Kidney epithelial cell (primary cell): ENCODE results near the gene CD160. TPM values are rescaled to one million over a fixed set of nuclear protein-coding genes. Genes with fewer than 3 reads are reported as not detected.

Source experiments
- DNase-seq: peaks from one replicate; pipeline ENCODE4 v3.0.0-alpha.2; 2010; ENCODE audit warnings: low read depth
- H3K27me3 ChIP-seq: 2 replicates; pipeline ENCODE4 v1.6.0; 2011; ENCODE audit warnings: low read length; ENCODE audit not compliant: control insufficient read depth, insufficient read depth
- H3K36me3 ChIP-seq: 2 replicates; pipeline ENCODE4 v1.5.1; 2011; ENCODE audit warnings: low read length; ENCODE audit not compliant: control insufficient read depth, insufficient read depth
- H3K4me3 ChIP-seq: 2 replicates; pipeline ENCODE4 v1.5.1; 2011; ENCODE audit warnings: low read depth, mild to moderate bottlenecking, control low read depth, low read length
- total RNA-seq: library from RNA; depleted of rRNA; stranded (reverse); fragments of >200 nt; gene quantifications from 2 replicates; pipeline ENCODE4 v1.2.3, GENCODE V29; 2015
- TF ChIP-seq, protein P1 (sequence below): IDR thresholded peaks from 2 replicates; pipeline ENCODE4 v1.5.1; 2011; ENCODE audit warnings: mild to moderate bottlenecking, moderate library complexity, low read length, control low read depth, inconsistent platforms; ENCODE audit not compliant: insufficient read depth, poor library complexity, severe bottlenecking

The CD160 gene
- total RNA-seq, 1 donor from 2014 or later, result not detected

- Histone ChIP-seq H3K36me3 (no peaks in the 10 kb centered on the region), H3K4me3 (no peak overlapping the region), H3K27me3 (no peaks in the 10 kb centered on the region)
- TF ChIP-seq, protein P1, sequence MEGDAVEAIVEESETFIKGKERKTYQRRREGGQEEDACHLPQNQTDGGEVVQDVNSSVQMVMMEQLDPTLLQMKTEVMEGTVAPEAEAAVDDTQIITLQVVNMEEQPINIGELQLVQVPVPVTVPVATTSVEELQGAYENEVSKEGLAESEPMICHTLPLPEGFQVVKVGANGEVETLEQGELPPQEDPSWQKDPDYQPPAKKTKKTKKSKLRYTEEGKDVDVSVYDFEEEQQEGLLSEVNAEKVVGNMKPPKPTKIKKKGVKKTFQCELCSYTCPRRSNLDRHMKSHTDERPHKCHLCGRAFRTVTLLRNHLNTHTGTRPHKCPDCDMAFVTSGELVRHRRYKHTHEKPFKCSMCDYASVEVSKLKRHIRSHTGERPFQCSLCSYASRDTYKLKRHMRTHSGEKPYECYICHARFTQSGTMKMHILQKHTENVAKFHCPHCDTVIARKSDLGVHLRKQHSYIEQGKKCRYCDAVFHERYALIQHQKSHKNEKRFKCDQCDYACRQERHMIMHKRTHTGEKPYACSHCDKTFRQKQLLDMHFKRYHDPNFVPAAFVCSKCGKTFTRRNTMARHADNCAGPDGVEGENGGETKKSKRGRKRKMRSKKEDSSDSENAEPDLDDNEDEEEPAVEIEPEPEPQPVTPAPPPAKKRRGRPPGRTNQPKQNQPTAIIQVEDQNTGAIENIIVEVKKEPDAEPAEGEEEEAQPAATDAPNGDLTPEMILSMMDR, result no peak
- DNase-seq, result no peak
Observed at GRCh38 chr1:145689922-145690321, 29.4 kb upstream of the CD160 start.

- Histone ChIP-seq H3K36me3 (no peaks in the 10 kb centered on the region), H3K27me3 (no peaks in the 10 kb centered on the region), H3K4me3 (no peak overlapping the region)
- no peak for DNase-seq
- TF ChIP-seq, protein P1, result no peak
Observed at GRCh38 chr1:145690587-145691558, 28.4 kb upstream of the CD160 start.

- no peak for DNase-seq
- no peak overlapping the region for H3K4me3 ChIP-seq
- TF ChIP-seq, protein P1, result no peak
- H3K36me3 ChIP-seq, result no peaks in the 10 kb centered on the region
- H3K27me3 ChIP-seq, result no peaks in the 10 kb centered on the region
Observed at GRCh38 chr1:145692785-145693443, 26.4 kb upstream of the CD160 start.

DNA sequence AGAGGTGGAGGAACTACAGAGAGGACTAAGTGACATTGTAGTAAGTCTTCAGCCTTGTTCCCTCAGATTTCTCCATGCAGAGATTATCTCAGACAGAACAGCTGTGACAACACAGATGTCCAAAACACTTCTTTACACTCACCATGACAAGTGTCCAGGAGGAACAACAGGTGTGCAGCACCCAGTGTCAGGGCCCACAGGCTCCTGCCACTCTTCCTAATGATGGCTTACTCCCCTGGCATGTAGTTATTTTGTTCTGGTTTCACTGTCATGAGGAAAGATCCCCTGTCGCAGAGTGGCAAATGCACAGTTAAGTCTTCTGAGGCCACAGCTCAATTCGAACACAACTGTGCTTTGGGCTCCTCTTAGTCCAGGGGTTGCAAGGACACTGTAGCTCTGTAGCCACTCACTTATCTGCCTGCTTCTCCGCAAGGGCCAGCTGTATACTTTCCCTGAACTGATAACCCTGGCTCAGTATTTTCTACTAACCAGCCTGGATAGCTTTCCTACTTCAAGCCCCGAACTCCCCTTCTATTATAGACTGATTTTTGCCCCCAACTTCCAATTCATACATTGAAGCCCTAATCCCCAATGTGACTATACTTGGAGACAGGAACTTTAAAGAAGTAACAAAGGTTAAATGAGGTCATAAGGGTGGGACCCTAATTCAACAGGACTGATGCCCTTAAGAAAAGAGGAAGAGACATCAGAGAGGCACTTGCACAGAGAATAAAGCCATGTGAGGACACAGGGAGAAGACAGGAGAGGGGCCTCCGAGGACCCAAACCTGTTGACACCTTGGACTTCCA lies 23.3 kb upstream of the CD160 start:
- H3K36me3 ChIP-seq, result no peaks in the 10 kb centered on the region
- no peaks in the 10 kb centered on the region for H3K27me3 ChIP-seq
- TF ChIP-seq, protein P1, result no peak
- no peak for DNase-seq
- no peak overlapping the region for H3K4me3 ChIP-seq

- H3K27me3 ChIP-seq, result no peaks in the 10 kb centered on the region
- no peaks in the 10 kb centered on the region for H3K36me3 ChIP-seq
- no peak overlapping the region for H3K4me3 ChIP-seq
Observed at GRCh38 chr1:145696630-145696960, 22.7 kb upstream of the CD160 start.

More at GRCh38 chr1:145696630-145696960, 22.7 kb upstream of the CD160 start:
- TF ChIP-seq, protein P1, result no peak
- DNase-seq, result no peak
